NCI-H2196 (cell line): ENCODE data around the gene FEN1.

Source experiments
- DNase-seq: peaks from one replicate; lab custom pipeline; 2025; ENCODE audit not compliant: unreplicated experiment; lab: John Stamatoyannopoulos, UW

FEN1 gene

DNA sequence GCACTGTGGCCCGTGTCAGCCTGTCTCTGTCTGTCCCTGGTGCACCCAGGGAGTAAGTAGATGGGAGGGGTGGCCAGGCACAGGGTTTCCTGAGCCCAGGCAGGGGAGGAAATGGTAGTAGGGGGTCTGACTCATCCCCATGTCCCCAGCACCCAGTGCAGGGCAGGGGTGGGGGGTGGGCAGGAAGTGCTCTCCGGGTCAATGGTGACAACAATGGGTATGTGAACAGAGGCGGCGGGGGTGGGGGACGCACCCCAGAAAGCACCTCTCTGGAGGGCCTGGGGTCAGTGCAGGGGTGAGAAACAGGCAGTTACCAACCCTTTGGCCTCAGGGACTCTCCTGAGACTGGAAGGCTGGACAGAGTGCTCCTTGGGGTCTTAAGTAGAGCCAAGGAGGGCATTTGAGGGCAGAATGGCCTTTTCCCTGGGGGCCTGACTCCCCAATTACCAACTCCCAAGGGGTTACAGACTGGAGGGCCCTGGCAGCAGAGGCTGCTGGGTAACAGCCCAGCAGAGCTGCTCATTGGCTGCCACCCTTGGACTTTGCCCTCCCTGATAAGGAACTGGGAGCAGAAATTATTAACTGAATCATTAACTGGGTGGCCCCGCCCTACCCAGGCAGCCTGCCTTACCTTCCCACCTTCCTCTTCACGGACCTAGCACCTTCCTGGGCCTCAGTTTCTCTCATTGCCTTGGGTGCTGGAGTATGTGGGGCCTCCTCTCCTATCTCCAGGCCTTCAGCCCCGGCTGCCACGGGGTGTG, 36.1 kb upstream of the FEN1 start:
- DNase-seq, result no peak

GRCh38 chr11:61757213-61757862, 35.4 kb upstream of the FEN1 start:
- DNase-seq, result no peak

- DNase-seq, result no peak
These were observed 31.8 kb upstream of the FEN1 start for GRCh38 chr11:61760946-61761345.

GRCh38 chr11:61761440-61762222, 31.1 kb upstream of the FEN1 start:
- DNase-seq, result no peak

- no peak for DNase-seq
These were observed 30.5 kb upstream of the FEN1 start for GRCh38 chr11:61762223-61762615.

DNA sequence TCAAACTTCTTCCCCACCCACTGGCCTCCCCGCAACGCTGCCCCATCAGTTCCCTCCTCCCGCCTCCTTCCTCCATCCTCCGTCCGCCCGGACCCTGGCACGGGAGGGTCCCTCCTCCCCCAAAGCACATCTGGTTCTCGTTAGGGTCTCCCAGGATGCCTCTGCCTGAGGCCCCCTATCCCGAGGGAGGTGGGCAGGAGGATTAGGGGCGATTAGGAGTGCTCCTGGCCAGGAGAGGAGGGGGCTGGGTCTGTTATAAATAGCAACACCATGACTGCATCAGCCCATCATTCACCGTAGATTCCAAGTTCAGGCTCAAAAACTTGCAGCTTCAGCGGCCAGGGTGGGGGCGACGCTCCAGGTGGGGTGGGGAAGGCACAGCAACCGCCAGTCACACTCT, 29.9 kb upstream of the FEN1 start:
- no peak for DNase-seq

DNA sequence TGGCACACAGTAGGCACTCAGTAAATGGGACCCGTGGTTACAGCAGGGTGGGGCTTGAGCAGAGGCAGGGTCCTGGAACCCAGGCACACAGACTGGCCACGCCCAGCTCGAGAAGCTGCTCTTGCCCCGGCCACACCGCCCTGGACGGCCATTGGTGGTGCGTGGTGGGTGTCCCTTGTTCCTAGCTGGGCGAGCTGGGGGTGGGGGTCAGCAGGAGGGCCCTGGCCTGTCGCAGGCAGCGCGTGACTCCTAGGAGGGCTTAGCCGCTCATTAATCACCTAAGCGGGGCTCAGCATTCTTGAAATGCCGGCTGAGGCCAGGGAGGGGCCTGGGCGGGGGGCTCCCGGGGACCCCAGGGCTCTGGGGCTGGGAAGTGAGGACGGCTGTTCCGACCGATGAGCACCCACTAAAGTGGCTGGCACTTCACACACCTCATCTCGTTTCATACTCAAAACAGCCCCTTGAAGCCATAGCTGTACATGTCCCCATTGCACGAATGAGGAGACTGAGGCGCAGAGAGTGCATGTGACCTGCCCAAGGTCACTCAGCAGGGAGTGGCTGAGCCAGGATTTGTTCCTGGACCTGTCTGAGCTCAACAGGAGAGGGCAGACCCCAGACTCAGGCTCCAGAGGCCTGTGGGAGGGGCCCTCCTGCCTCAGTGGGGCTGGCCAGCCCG, 28.6 kb upstream of the FEN1 start:
- no peak for DNase-seq

DNA sequence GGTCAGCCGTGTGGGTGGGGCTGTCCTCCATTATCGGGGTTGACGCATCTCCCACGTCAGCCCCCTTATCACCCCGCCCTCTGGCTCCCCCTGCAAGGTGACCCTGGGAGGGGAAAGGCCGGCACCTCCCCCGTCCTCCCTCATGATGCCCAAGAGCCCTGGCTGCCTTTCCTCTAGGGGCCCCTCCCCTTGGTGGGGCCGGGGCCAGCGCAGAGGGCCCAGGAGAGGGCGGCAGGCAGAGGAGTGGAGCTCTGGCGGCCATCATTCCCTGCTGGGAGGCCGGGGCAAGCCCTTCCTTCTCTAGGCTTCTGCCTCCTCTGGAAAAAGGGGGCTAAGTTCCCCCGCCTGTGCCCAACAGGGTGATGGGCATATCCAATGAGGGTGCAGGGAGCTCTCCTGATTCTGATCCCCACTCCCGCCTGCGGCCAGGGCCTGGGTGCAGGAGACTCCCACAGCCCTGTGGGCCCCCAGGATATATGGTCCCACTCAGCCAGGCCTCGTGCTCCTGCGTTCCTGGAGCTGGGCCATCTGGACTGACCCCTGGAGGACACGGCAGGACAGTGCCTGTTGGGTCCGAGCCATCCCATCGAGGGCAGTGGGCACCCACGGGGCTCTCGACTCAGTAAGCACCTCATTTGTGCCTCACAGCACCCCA, 28.0 kb upstream of the FEN1 start:
- DNase-seq, result no peak

GRCh38 chr11:61765550-61766253, 27.0 kb upstream of the FEN1 start:
- DNase-seq, result no peak

DNA sequence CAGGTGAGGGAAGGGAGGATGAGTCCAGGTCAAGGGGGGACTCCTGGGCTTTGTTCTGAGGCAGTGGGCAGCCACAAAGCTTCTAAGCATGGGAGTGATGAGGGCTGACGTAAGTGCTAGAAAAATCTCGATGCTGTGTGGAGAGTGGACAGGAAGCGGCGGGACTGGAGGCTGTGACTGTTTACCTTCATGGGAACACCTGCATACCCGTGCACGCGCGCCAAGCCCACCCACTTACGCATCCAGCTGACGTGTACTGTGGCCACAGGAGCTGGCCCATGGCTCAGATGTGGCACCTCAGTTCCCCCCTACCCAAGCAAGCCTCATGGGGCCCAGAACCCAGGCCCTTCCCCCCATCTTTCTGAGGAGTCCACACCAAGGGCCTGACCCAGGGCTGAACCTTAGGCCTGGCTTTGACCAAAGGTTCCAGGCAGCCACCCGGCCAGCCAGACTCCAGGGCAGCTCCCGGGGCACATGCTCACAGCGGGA, 26.3 kb upstream of the FEN1 start:
- DNase-seq, result no peak

- no peak for DNase-seq
These were observed 24.2 kb upstream of the FEN1 start for GRCh38 chr11:61768376-61769076.

- no peak for DNase-seq
These were observed 23.4 kb upstream of the FEN1 start for GRCh38 chr11:61769169-61769920.

DNA sequence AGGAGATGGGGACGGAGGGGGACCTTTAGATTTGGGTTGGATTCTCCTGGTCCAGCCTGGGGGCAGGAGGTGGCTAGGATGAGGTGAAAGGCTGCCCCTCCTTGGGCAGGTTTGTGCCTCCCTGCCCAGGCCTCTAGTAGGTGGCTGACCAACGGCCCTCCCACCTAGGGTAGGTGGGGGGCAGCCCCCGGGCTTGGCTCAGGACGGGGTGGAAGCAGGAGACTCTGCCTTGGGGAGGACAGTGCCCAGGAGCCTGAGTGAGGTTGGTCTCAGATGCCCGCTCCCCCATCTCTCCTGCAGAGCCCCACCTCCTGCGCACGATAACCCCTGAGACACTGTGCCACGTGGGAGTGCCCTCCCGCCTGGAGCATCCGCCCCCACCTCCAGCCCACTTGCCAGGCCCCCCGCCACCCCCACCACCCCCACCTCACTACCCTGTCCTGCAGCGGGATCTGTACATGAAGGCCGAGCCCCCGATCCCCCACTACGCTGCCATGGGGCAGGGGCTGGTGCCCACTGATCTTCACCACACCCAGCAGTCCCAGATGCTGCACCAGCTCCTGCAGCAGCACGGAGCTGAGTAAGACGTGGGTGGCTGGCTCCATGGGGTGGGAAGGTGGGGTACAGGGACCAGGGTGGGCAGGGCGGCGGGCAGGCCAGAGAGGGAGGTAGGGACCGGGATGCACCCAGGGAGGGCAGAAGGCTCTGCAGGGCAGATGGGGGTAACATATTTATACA, 22.6 kb upstream of the FEN1 start:
- DNase-seq, result no peak

DNA sequence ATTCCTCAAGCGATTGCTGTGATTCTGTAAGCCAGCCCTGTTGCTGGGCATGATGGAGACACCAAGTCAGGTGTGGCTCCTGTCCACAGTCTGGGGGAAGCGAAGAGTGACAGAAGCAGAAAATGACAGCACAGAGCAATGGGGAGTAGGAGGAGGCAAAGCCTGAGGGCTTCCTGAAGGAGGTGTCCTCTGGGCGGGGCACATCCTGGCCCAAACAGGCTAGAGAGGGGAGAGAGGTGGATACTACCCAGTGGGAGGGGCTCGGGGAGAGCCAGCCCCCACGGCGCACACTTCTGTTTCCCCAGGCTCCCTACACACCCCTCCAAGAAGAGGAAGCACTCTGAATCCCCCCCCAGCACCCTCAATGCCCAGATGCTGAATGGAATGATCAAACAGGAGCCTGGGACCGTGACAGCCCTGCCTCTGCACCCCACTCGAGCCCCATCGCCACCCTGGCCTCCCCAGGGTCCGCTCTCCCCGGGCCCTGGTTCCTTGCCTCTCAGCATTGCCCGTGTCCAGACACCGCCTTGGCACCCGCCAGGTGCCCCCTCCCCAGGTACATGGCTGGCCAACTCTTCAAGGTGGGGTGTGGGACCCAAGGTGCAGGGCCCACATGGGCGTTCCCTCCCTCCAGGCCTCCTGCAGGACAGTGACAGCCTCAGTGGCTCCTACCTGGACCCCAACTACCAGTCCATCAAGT, 21.4 kb upstream of the FEN1 start:
- no peak for DNase-seq

DNA sequence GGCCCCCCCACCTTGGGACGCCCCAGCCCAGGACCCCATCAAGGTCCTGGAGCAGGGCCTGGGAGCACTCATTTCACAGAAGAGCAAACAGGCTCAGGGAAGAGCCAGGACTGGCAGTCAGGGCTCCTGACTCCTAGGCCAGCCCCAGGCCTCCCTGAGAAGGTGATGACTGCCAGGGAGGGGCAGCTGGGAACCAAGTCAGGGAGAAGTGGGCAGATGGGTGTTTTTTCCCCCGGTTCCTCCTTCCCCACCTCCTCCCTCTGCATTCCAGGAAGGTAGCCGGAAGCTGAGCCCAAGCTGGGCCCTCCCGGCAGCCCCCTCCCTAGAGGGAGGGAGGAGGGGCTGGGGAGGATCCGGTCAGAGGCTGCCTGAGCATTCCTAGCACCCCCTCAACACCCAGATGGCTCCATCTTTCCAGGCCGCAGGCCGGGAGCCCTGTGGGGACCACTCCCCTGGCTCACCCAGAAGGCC, 20.7 kb upstream of the FEN1 start:
- no peak for DNase-seq

DNA sequence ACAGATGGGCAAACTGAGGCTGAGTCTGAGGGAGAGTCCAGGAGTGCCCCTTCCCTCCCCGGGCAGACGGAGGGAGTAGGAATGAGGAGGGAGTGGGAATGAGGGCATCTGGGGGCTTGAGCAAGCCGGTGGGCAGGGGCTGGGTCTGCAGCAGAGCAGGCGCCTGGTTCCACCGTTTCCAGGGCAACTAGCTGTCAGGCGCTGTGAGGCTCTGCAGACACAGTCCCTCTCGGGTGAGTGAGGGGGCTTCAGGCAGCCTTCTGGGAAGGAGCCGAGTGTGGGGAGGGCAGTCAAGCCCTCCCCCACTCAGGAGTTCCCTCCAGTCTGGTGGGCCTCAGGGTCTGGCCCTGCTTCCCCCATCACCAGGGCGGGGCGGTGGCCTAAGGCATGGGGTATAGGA, 19.4 kb upstream of the FEN1 start:
- no peak for DNase-seq

DNA sequence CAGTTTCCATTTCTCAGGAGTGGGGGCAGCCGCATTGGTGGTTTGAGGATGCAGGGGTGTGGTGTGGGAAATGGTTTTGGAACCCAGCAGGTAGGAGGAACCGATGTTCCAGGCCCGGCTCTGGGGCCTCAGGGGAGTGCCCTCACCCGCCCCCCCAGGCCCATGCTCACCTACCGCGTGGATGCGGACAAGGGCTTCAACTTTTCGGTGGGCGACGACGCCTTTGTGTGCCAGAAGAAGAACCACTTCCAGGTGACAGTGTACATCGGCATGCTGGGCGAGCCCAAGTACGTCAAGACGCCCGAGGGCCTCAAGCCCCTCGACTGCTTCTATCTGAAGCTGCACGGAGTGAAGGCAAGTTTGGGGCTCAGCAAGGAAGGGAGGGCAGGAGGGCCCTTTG, 18.9 kb upstream of the FEN1 start:
- DNase-seq, result no peak
